RWPE1 (cell line): ENCODE results near the gene ATG4D.
"Not testable (repeated sequence)": the region's sequence is repeated elsewhere in the genome, so short reads cannot be mapped to it uniquely, and the experiment has no call there.

Experiments
- CTCF ChIA-PET: fragments of 350-600 bp; sonication (Branson Sonifier 250); formaldehyde crosslinking; extraction: SDS; loops from one replicate; lab custom pipeline; 2021; lab: Yijun Ruan, JAX
- POLR2A ChIA-PET: fragments of 400-600 bp; formaldehyde crosslinking; extraction: SDS; loops from one replicate; lab custom pipeline; 2020; ENCODE audit warnings: antibody characterized with exemption; ENCODE audit not compliant: low non-redundant PET; lab: Yijun Ruan, JAX
- DNase-seq: peaks from one replicate; pipeline ENCODE4 v3.0.0; 2012; ENCODE audit warnings: low spot score
- H3K27ac ChIP-seq: fragments of 450-650 bp; 2 replicates; pipeline ENCODE4 v1.5.1; 2017
- TF ChIP-seq, protein P1 (sequence below): fragments of 450-650 bp; conservative IDR thresholded peaks from 2 replicates; pipeline ENCODE4 v1.5.1; 2017; ENCODE audit warnings: low read depth, mild to moderate bottlenecking

ATG4D gene

GRCh38 chr19:10566658-10567410, 23.1 kb downstream of the ATG4D start:
- DNase-seq, result no peak

GRCh38 chr19:10567656-10568055, 24.0 kb downstream of the ATG4D start:
- H3K27ac ChIP-seq, result peak overlapping the region; percentile 90
- ChIA-PET CTCF (interaction anchor here (0.9 to 1.9 kb wide), 2 partner anchors 12 to 77 kb away, joined by 3 to 7 read pairs; no protein-coding TSS in a partner anchor), POLR2A (no interaction called here)
- no peak for DNase-seq
- TF ChIP-seq, protein P1, sequence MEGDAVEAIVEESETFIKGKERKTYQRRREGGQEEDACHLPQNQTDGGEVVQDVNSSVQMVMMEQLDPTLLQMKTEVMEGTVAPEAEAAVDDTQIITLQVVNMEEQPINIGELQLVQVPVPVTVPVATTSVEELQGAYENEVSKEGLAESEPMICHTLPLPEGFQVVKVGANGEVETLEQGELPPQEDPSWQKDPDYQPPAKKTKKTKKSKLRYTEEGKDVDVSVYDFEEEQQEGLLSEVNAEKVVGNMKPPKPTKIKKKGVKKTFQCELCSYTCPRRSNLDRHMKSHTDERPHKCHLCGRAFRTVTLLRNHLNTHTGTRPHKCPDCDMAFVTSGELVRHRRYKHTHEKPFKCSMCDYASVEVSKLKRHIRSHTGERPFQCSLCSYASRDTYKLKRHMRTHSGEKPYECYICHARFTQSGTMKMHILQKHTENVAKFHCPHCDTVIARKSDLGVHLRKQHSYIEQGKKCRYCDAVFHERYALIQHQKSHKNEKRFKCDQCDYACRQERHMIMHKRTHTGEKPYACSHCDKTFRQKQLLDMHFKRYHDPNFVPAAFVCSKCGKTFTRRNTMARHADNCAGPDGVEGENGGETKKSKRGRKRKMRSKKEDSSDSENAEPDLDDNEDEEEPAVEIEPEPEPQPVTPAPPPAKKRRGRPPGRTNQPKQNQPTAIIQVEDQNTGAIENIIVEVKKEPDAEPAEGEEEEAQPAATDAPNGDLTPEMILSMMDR, result no peak

More at GRCh38 chr19:10566658-10567410, 23.1 kb downstream of the ATG4D start:
- H3K27ac ChIP-seq, result peak overlapping the region; percentile 89
- ChIA-PET CTCF (interaction anchor here (0.8 to 1.9 kb wide), 2 partner anchors 78 to 149 kb away, joined by 3 to 7 read pairs; no protein-coding TSS in a partner anchor), POLR2A (no interaction called here)
- TF ChIP-seq, protein P1, result no peak

- no peak for DNase-seq
- POLR2A ChIA-PET, result no interaction called here
- CTCF ChIA-PET, result interaction anchor here (0.9 to 1.9 kb wide), 2 partner anchors 13 to 76 kb away, joined by 3 to 7 read pairs; no protein-coding TSS in a partner anchor
- TF ChIP-seq, protein P1, result no peak
- peak overlapping the region; percentile 90 for H3K27ac ChIP-seq
Observed at GRCh38 chr19:10568062-10568825, 24.5 kb downstream of the ATG4D start.

DNA sequence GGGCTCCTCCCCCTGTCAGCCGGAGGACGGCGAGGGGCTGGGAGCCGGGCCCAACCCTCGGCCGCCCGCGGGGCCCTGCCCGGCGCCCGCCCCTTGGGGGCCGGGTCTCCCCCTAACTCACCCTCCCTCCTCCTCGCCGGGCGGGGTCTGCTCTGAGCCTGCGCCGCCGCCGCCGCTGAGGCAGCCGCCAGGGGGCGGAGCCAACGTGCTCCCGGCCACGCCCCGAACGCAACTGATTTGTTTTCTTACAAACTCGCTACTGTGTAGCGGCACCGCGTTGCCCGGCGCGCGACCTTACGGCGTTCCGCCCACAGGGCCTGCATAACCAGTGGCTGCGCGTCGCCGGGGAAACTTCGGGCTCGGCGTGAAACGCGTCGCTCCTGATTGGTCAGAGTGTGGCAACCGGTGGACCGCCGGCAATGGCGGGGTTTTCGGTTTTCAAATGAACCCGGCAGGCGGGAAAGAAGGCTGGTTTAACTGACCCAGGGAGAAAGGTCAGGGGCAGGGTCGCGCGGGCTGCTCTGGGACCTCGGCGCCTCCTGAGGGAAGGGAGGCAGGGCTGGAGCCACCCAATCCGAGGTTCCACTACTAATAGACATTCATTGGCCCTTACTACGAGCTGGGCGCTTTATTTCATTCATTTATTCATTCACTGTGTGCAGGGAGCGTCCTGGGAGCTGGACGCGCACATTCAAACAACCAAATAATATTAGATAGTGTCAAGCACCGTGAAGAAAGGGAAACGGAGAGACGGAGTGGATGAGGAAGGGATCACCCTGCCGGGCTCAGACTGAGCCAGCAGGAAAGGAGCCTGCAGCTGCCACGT, 25.3 kb downstream of the ATG4D start, which contains the start of gene CDKN2D:
TSS of gene CDKN2D (minus strand) at position 154 of the 826 bp plus-strand sequence. CDS start 326 bp downstream, outside the sequence.
- ChIA-PET POLR2A (interaction anchor here (0.6 kb wide), 1 partner anchor 8 kb away, joined by 7 read pairs; no protein-coding TSS in a partner anchor), CTCF (interaction anchor here (0.7 to 1.9 kb wide), 3 partner anchors 75 to 104 kb away, joined by 3 to 7 read pairs (median 4); no protein-coding TSS in a partner anchor)
- DNase-seq, result peak; percentile 90
- peak within 1 kb of the TSS; percentile 90 for H3K27ac ChIP-seq
- TF ChIP-seq, protein P1, result no peak

DNA sequence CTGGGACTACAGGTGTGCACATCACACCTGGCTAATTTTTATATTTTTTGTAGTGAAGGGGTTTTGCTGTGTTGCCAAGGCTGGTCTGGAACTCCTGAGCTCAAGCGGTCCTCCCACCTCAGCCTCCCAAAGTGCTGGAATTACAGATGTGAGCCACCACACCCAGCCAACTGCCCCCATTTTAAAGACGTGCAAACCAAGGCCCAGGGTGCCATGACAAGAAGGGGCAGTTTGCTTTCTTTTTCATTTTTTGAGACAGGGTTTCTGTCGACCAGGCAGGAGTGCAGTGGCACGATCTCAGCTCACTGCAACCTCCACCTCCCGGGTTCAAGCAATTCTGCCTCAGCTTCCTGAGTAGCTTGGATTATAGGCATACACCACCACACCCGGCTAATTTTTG, 30.1 kb downstream of the ATG4D start:
- H3K27ac ChIP-seq, POLR2A ChIA-PET, DNase-seq: not testable (repeated sequence)
- CTCF ChIA-PET, result interaction anchor here (1.4 kb wide), 1 partner anchor 90 kb away, joined by 5 read pairs; no protein-coding TSS in a partner anchor

GRCh38 chr19:10574462-10574861, 30.8 kb downstream of the ATG4D start:
- H3K27ac ChIP-seq, result peak overlapping the region; percentile 9; the same call in 1 of the 2 replicates
- ChIA-PET POLR2A (no interaction called here), CTCF (interaction anchor here (0.6 kb wide), 1 partner anchor 75 kb away, joined by 4 read pairs; no protein-coding TSS in a partner anchor)
- TF ChIP-seq, protein P1, result no peak
- no peak for DNase-seq
